Body of pancreas (tissue), 4 donors: ENCODE results near the gene STK26.

Experiments used
- CTCF ChIP-seq, 7 experiments: fragments of 450-650 bp in 4 of 7; fragments of 200-600 bp in 3 of 7; sonication (generic) in 3 of 7; IDR thresholded peaks; one replicate each; pipeline ENCODE4 v1.5.1; 2016 to 2019; ENCODE audit warnings: antibody characterized with exemption in 7 of 7
- POLR2A ChIP-seq, 3 donors: fragments of 450-650 bp; IDR thresholded peaks; one replicate each; pipeline ENCODE4 v1.6.1; 2016; ENCODE audit warnings: antibody characterized with exemption in 3 of 3, mild to moderate bottlenecking in 2 of 3

GRCh38 chrX:131977619-131978018 lies 45.5 kb upstream of the STK26 start:
- TF ChIP-seq CTCF (IDR thresholded peaks at IDR 0.05) (no peak), POLR2A (IDR thresholded peaks at IDR 0.05) (no peak)
